Common myeloid progenitor, CD34-positive (primary cell): ENCODE measurements around the gene WNK2.

Source experiments
- CTCF ChIA-PET: fragments of 350-600 bp; sonication (Branson Sonifier 250); formaldehyde crosslinking; loops from one replicate; lab custom pipeline; 2021; ENCODE audit warnings: antibody characterized with exemption; lab: Charles Lee
- POLR2A ChIA-PET: fragments of 350-600 bp; sonication (Branson Sonifier 250); formaldehyde crosslinking; loops from one replicate; lab custom pipeline; 2021; ENCODE audit warnings: antibody characterized with exemption; lab: Charles Lee
- DNase-seq, 3 donors: peaks; one replicate each; pipeline versions ENCODE4 v3.0.0 to v3.0.0-alpha.2; 2013
- H3K27ac ChIP-seq, 2 experiments: 1 replicate in 1 of 2; 2 replicates in 1 of 2; pipeline ENCODE4 v1.7.0; 2013; ENCODE audit warnings: inconsistent platforms in 2 of 2, low read length in 2 of 2, mild to moderate bottlenecking in 2 of 2, low read depth in 1 of 2, moderate library complexity in 1 of 2; ENCODE audit not compliant: severe bottlenecking in 2 of 2, insufficient read depth in 1 of 2, poor library complexity in 1 of 2
- H3K27me3 ChIP-seq, 5 experiments: replicated peaks in 2 of 5; 1 replicate in 3 of 5; 2 replicates in 2 of 5; pipeline versions ENCODE4 v1.6.1 to v1.7.0; 2013; ENCODE audit warnings: low read length in 4 of 5, mild to moderate bottlenecking in 2 of 5, moderate library complexity in 2 of 5, inconsistent platforms in 1 of 5; ENCODE audit not compliant: insufficient read depth in 5 of 5, control insufficient read depth in 4 of 5
- H3K36me3 ChIP-seq, 4 experiments: 1 replicate in 2 of 4; 2 replicates in 2 of 4; pipeline versions ENCODE4 v1.6.1 to v1.7.0; 2013; ENCODE audit warnings: low read length in 3 of 4, control low read depth in 1 of 4, mild to moderate bottlenecking in 1 of 4; ENCODE audit not compliant: control insufficient read depth in 4 of 4, insufficient read depth in 4 of 4
- H3K4me1 ChIP-seq, 4 experiments: 1 replicate in 3 of 4; 2 replicates in 1 of 4; pipeline versions ENCODE4 v1.6.1 to v1.7.1; 2013; ENCODE audit warnings: low read length in 3 of 4, mild to moderate bottlenecking in 3 of 4, control low read depth in 1 of 4, inconsistent platforms in 1 of 4, moderate library complexity in 1 of 4; ENCODE audit not compliant: control insufficient read depth in 4 of 4, insufficient read depth in 4 of 4; ENCODE audit errors: control extremely low read depth in 1 of 4
- H3K4me3 ChIP-seq, 7 experiments: 1 replicate in 4 of 7; 2 replicates in 3 of 7; pipeline versions ENCODE4 v1.5.1 to v1.7.0; 2013; ENCODE audit warnings: mild to moderate bottlenecking in 7 of 7, low read length in 6 of 7, moderate library complexity in 6 of 7, inconsistent platforms in 2 of 7, low read depth in 2 of 7, control low read depth in 1 of 7; ENCODE audit not compliant: insufficient read depth in 4 of 7, control insufficient read depth in 1 of 7; ENCODE audit errors: extremely low read depth in 1 of 7
- H3K9me3 ChIP-seq, 5 experiments: 1 replicate in 4 of 5; 2 replicates in 1 of 5; pipeline versions ENCODE4 v1.6.1 to v1.7.1; 2013; ENCODE audit warnings: low read length in 4 of 5, mild to moderate bottlenecking in 2 of 5, inconsistent platforms in 1 of 5, low read depth in 1 of 5, moderate library complexity in 1 of 5; ENCODE audit not compliant: control insufficient read depth in 4 of 5, insufficient read depth in 2 of 5; ENCODE audit errors: control extremely low read depth in 1 of 5
- WGBS: methylation state at CpG from one replicate; pipeline ENCODE4 v1.1.5; 2013; ENCODE audit not compliant: insufficient coverage; 5-methylcytosine and 5-hydroxymethylcytosine counted together

WNK2 gene

GRCh38 chr9:93194641-93195040 lies 10.7 kb downstream of the WNK2 start:
- Histone ChIP-seq H3K9me3 (peaks cover 0 to 3% (median 0%) of the 10 kb centered on the region in 5 experiments), H3K4me1 (peaks cover 0 to 2% (median 0%) of the 10 kb centered on the region in 4 experiments), H3K27ac (no peak overlapping the region), H3K36me3 (no peaks in the 10 kb centered on the region), H3K27me3 (peaks cover 0 to 5% (median 4%) of the 10 kb centered on the region in 5 experiments), H3K4me3 (no peak overlapping the region)
- WGBS, result 100% methylated on average over 2 of the region's 3 CpGs
- DNase-seq, result no peak
- ChIA-PET POLR2A (interaction anchor here (0.7 kb wide), 1 partner anchor 1824 kb away, joined by 5 read pairs; no protein-coding TSS in a partner anchor), CTCF (interaction anchor here (0.7 kb wide), 1 partner anchor 1037 kb away, joined by 3 read pairs; no protein-coding TSS in a partner anchor)

- Histone ChIP-seq H3K27me3 (peaks cover 0 to 5% (median 3%) of the 10 kb centered on the region in 5 experiments), H3K4me1 (peaks cover 0 to 2% (median 0%) of the 10 kb centered on the region in 4 experiments), H3K4me3 (no peak overlapping the region), H3K36me3 (no peaks in the 10 kb centered on the region), H3K27ac (no peak overlapping the region), H3K9me3 (peaks cover 0 to 3% (median 0%) of the 10 kb centered on the region in 5 experiments)
- POLR2A ChIA-PET, result no interaction called here
- CTCF ChIA-PET, result interaction anchor here (1.0 kb wide), 1 partner anchor 36 kb away, joined by 4 read pairs; no protein-coding TSS in a partner anchor
- WGBS, result 99% methylated on average over 8 of the region's 9 CpGs
- DNase-seq, result no peak
Observed at GRCh38 chr9:93196096-93197055, 12.4 kb downstream of the WNK2 start.

- ChIA-PET POLR2A (no interaction called here), CTCF (interaction anchor here (1.3 kb wide), 1 partner anchor 105 kb away, joined by 3 read pairs; no protein-coding TSS in a partner anchor)
Observed at GRCh38 chr9:93197670-93198069, 13.7 kb downstream of the WNK2 start.

GRCh38 chr9:93198117-93198837 lies 14.3 kb downstream of the WNK2 start:
- ChIA-PET CTCF (interaction anchor here (1.1 to 1.3 kb wide), 2 partner anchors 104 to 107 kb away, joined by 3 to 5 read pairs; no protein-coding TSS in a partner anchor), POLR2A (no interaction called here)
- H3K9me3 ChIP-seq, result peaks cover 0 to 3% (median 0%) of the 10 kb centered on the region in 5 experiments
- H3K27me3 ChIP-seq, result peaks cover 0 to 5% (median 4%) of the 10 kb centered on the region in 5 experiments
- no peaks in the 10 kb centered on the region for H3K36me3 ChIP-seq
- H3K4me3 ChIP-seq, result no peak overlapping the region
- peak in 2 of 3 donors; percentile 57 to 58 for DNase-seq
- H3K4me1 ChIP-seq, result peaks cover 0 to 2% (median 0%) of the 10 kb centered on the region in 4 experiments
- WGBS, result 67% methylated on average over 7 of the region's 10 CpGs
- no peak overlapping the region for H3K27ac ChIP-seq

More at GRCh38 chr9:93197670-93198069, 13.7 kb downstream of the WNK2 start:
- 95% methylated on average over 9 of the region's 9 CpGs for WGBS
- H3K36me3 ChIP-seq, result no peaks in the 10 kb centered on the region
- peaks cover 0 to 2% (median 0%) of the 10 kb centered on the region in 4 experiments for H3K4me1 ChIP-seq
- peaks cover 0 to 5% (median 4%) of the 10 kb centered on the region in 5 experiments for H3K27me3 ChIP-seq
- no peak overlapping the region for H3K4me3 ChIP-seq
- no peak for DNase-seq
- no peak overlapping the region for H3K27ac ChIP-seq
- H3K9me3 ChIP-seq, result peaks cover 0 to 3% (median 0%) of the 10 kb centered on the region in 5 experiments

- Histone ChIP-seq H3K4me3 (no peak overlapping the region), H3K4me1 (peaks cover 0 to 2% (median 0%) of the 10 kb centered on the region in 4 experiments), H3K36me3 (no peaks in the 10 kb centered on the region), H3K9me3 (peaks cover 0 to 3% (median 0%) of the 10 kb centered on the region in 5 experiments), H3K27ac (no peak overlapping the region), H3K27me3 (peaks cover 0 to 7% (median 2%) of the 10 kb centered on the region in 5 experiments)
- no peak for DNase-seq
- ChIA-PET POLR2A (no interaction called here), CTCF (interaction anchor here (1.1 to 1.3 kb wide), 2 partner anchors 104 to 107 kb away, joined by 3 to 5 read pairs; no protein-coding TSS in a partner anchor)
- 96% methylated on average over 16 of the region's 16 CpGs for WGBS
Observed at GRCh38 chr9:93198838-93199625, 15.1 kb downstream of the WNK2 start.

- H3K27me3 ChIP-seq, result peaks cover 0 to 9% (median 0%) of the 10 kb centered on the region in 5 experiments
- peaks cover 0 to 2% (median 0%) of the 10 kb centered on the region in 4 experiments for H3K4me1 ChIP-seq
- DNase-seq, result no peak
- H3K36me3 ChIP-seq, result no peaks in the 10 kb centered on the region
- H3K4me3 ChIP-seq, result no peak overlapping the region
- peaks cover 0 to 3% (median 0%) of the 10 kb centered on the region in 5 experiments for H3K9me3 ChIP-seq
- ChIA-PET POLR2A (no interaction called here), CTCF (no interaction called here)
- H3K27ac ChIP-seq, result no peak overlapping the region
- WGBS, result 94% methylated on average over 9 of the region's 9 CpGs
Observed at GRCh38 chr9:93200449-93200742, 16.5 kb downstream of the WNK2 start.
